ENCODE data around the gene ANAPC1.

The ANAPC1 gene

GRCh38 chr2:111883661-111884591, at the start of gene ANAPC1:
TSS of gene ANAPC1 (minus strand) at chr2:111884193. CDS start at chr2:111880825, 3,368 bp downstream.
- Histone ChIP-seq H3K36me3 (ENCODE audit: insufficient read depth, low read length) (peaks cover 5% of the 10 kb centered on the region; the same call in 1 of the 2 replicates), H3K79me2 (ENCODE audit: insufficient read depth, low read length) (peaks cover 12% of the 10 kb centered on the region)
- TF ChIP-seq EZH2 (IDR thresholded peaks at IDR 0.05; ENCODE audit: borderline replicate concordance, low read length) (no peak), CTCF (IDR thresholded peaks at IDR 0.05; ENCODE audit: low read length) (no peak)

GRCh38 chr2:111932841-111933291, 48.9 kb upstream of the ANAPC1 start:
- no peak overlapping the region for H3K9ac ChIP-seq (ENCODE audit: low read length)

More at GRCh38 chr2:111883661-111884591, at the start of gene ANAPC1:
- H3K9me3 ChIP-seq (ENCODE audit: low read length), result no peaks in the 10 kb centered on the region
- no peaks in the 10 kb centered on the region for H3F3A ChIP-seq (ENCODE audit: insufficient read depth, low read length)
- H3K9ac ChIP-seq (ENCODE audit: low read length), result peak within 1 kb of the TSS; percentile 89
- peaks cover 12% of the 10 kb centered on the region for H3K4me1 ChIP-seq (ENCODE audit: insufficient read depth, low read length, severe bottlenecking)
- H3K4me2 ChIP-seq (ENCODE audit: low read length), result peak within 1 kb of the TSS; percentile 68
- no peaks in the 10 kb centered on the region for H3K9me2 ChIP-seq (ENCODE audit: low read depth, low read length)
- H3K4me3 ChIP-seq (ENCODE audit: low read depth, low read length, poor library complexity, severe bottlenecking), result peak within 1 kb of the TSS; percentile 90
- peak within 1 kb of the TSS; percentile 87 for H3K27ac ChIP-seq (ENCODE audit: low read depth, low read length, poor library complexity, severe bottlenecking)
- H4K20me1 ChIP-seq (ENCODE audit: insufficient read depth, low read length), result no peaks in the 10 kb centered on the region
- no peaks in the 10 kb centered on the region for H3K27me3 ChIP-seq (ENCODE audit: insufficient read depth, low read length)
- 0 out of 2 replicates have a peak within 1 kb of the TSS, but pooled peaks have one; percentile 16 for H2AFZ ChIP-seq (ENCODE audit: low read length)

GRCh38 chr2:111930875-111931274, 46.9 kb upstream of the ANAPC1 start:
- H3K4me1 ChIP-seq (ENCODE audit: insufficient read depth, low read length, severe bottlenecking), result no peaks in the 10 kb centered on the region
- no peaks in the 10 kb centered on the region for H3K36me3 ChIP-seq (ENCODE audit: insufficient read depth, low read length)
- H2AFZ ChIP-seq (ENCODE audit: low read length), result no peak overlapping the region
- H3F3A ChIP-seq (ENCODE audit: insufficient read depth, low read length), result no peaks in the 10 kb centered on the region
- H3K4me3 ChIP-seq (ENCODE audit: low read depth, low read length, poor library complexity, severe bottlenecking), result no peak overlapping the region
- H3K27ac ChIP-seq (ENCODE audit: low read depth, low read length, poor library complexity, severe bottlenecking), result no peak overlapping the region
- no peaks in the 10 kb centered on the region for H3K9me3 ChIP-seq (ENCODE audit: low read length)
- H4K20me1 ChIP-seq (ENCODE audit: insufficient read depth, low read length), result no peaks in the 10 kb centered on the region
- no peaks in the 10 kb centered on the region for H3K9me2 ChIP-seq (ENCODE audit: low read depth, low read length)
- H3K79me2 ChIP-seq (ENCODE audit: insufficient read depth, low read length), result no peaks in the 10 kb centered on the region
- H3K9ac ChIP-seq (ENCODE audit: low read length), result no peak overlapping the region
- no peaks in the 10 kb centered on the region for H3K27me3 ChIP-seq (ENCODE audit: insufficient read depth, low read length)
- no peak for TF ChIP-seq CTCF (IDR thresholded peaks at IDR 0.05; ENCODE audit: low read length)
- no peak for TF ChIP-seq EZH2 (IDR thresholded peaks at IDR 0.05; ENCODE audit: borderline replicate concordance, low read length)
- no peak overlapping the region for H3K4me2 ChIP-seq (ENCODE audit: low read length)

More at GRCh38 chr2:111932841-111933291, 48.9 kb upstream of the ANAPC1 start:
- no peaks in the 10 kb centered on the region for H3K9me3 ChIP-seq (ENCODE audit: low read length)
- no peak overlapping the region for H3K27ac ChIP-seq (ENCODE audit: low read depth, low read length, poor library complexity, severe bottlenecking)
- H3K36me3 ChIP-seq (ENCODE audit: insufficient read depth, low read length), result no peaks in the 10 kb centered on the region
- TF ChIP-seq CTCF (IDR thresholded peaks at IDR 0.05; ENCODE audit: low read length), result no peak
- H3F3A ChIP-seq (ENCODE audit: insufficient read depth, low read length), result no peaks in the 10 kb centered on the region
- H4K20me1 ChIP-seq (ENCODE audit: insufficient read depth, low read length), result no peaks in the 10 kb centered on the region
- no peak overlapping the region for H3K4me2 ChIP-seq (ENCODE audit: low read length)
- no peak overlapping the region for H3K4me3 ChIP-seq (ENCODE audit: low read depth, low read length, poor library complexity, severe bottlenecking)
- no peak overlapping the region for H2AFZ ChIP-seq (ENCODE audit: low read length)
- H3K27me3 ChIP-seq (ENCODE audit: insufficient read depth, low read length), result no peaks in the 10 kb centered on the region
- no peaks in the 10 kb centered on the region for H3K79me2 ChIP-seq (ENCODE audit: insufficient read depth, low read length)
- no peaks in the 10 kb centered on the region for H3K9me2 ChIP-seq (ENCODE audit: low read depth, low read length)
- no peaks in the 10 kb centered on the region for H3K4me1 ChIP-seq (ENCODE audit: insufficient read depth, low read length, severe bottlenecking)
